Measurements from ENCODE around the gene SFMBT2.

- TF ChIP-seq GATA2 (IDR thresholded peaks at IDR 0.05; ENCODE audit: low read depth, low read length) (no peak), GATA3 (IDR thresholded peaks at IDR 0.05; ENCODE audit: low read depth, low read length) (no peak)
These were observed 72.4 kb downstream of the SFMBT2 start for GRCh38 chr10:7338469-7338868.
